GM12878 (cell line): ENCODE measurements around the gene TMEM201. TPM values are rescaled to one million over a fixed set of nuclear protein-coding genes. Genes with fewer than 3 reads are reported as not detected.
A peak's percentile ranks its signal among the peaks of the same experiment; 100 is the strongest.

Experiments used
- ATAC-seq: fragments of 200-7000 bp; cut with Tn5 transposase; 3 replicates; pipeline ENCODE4 v1.9.1; 2020; ENCODE audit warnings: mild to moderate bottlenecking, moderate library complexity
- BruUV-seq: library from RNA; stranded (reverse); fragments of 400-500 nt; replicated peaks from 2 replicates; lab custom pipeline; 2021; lab: Mats Ljungman, UMichigan
- CTCF ChIA-PET: fragments of 300-600 bp; sonication (Branson Sonifier 250); formaldehyde crosslinking; extraction: SDS; loops from one replicate; lab custom pipeline; 2021; ENCODE audit warnings: inconsistent platforms; lab: Yijun Ruan, JAX
- POLR2A ChIA-PET: fragments of 350-600 bp; formaldehyde crosslinking; extraction: SDS; loops from one replicate; lab custom pipeline; 2021; ENCODE audit warnings: inconsistent platforms; lab: Charles Lee
- RAD21 ChIA-PET: fragments of 300-600 bp; sonication (Branson Sonifier 250); formaldehyde crosslinking; loops from one replicate; lab custom pipeline; 2023; ENCODE audit warnings: antibody characterized with exemption; ENCODE audit not compliant: unreplicated experiment; lab: Charles Lee
- SMC1A ChIA-PET: fragments of 300-600 bp; sonication (Branson Sonifier 250); formaldehyde crosslinking; loops from one replicate; lab custom pipeline; 2023; ENCODE audit not compliant: unreplicated experiment, uncharacterized antibody; lab: Charles Lee
- DNase-seq: peaks from one replicate; pipeline ENCODE4 v3.0.0-alpha.2; 2011; ENCODE audit warnings: low read depth, low spot score
- FAIRE-seq: peaks from 3 replicates; lab custom pipeline; 2011; peaks lifted over from hg19 to GRCh38; lab: Jason Lieb, UNC
- H2AFZ ChIP-seq: 2 replicates; pipeline ENCODE4 v1.6.0; 2011; ENCODE audit warnings: low read depth, low read length, control low read depth; ENCODE audit not compliant: control insufficient read depth
- H3K27ac ChIP-seq: 2 replicates; pipeline ENCODE4 v1.5.1; 2011; ENCODE audit warnings: control low read depth; ENCODE audit not compliant: control insufficient read depth, insufficient read depth
- H3K27me3 ChIP-seq, 2 experiments: replicated peaks in 1 of 2; 2 replicates each; pipeline versions ENCODE4 v1.6.0 to v1.6.1; 2011; ENCODE audit warnings: low read length in 1 of 2; ENCODE audit not compliant: control insufficient read depth in 2 of 2, insufficient read depth in 2 of 2
- H3K36me3 ChIP-seq, 2 experiments: 2 replicates each; pipeline ENCODE4 v1.5.1; 2011; ENCODE audit warnings: low read length in 1 of 2; ENCODE audit not compliant: control insufficient read depth in 2 of 2, insufficient read depth in 2 of 2
- H3K4me1 ChIP-seq: 2 replicates; pipeline ENCODE4 v1.6.1; 2011; ENCODE audit warnings: mild to moderate bottlenecking, low read length, moderate library complexity, mixed read lengths; ENCODE audit not compliant: control insufficient read depth, insufficient read depth
- H3K4me2 ChIP-seq: 2 replicates; pipeline ENCODE4 v1.6.0; 2011; ENCODE audit warnings: control low read depth; ENCODE audit not compliant: control insufficient read depth, insufficient read depth
- H3K4me3 ChIP-seq: fragments of 200-600 bp; sonication (generic); 2 replicates; pipeline ENCODE4 v1.5.1; 2016
- H3K79me2 ChIP-seq: 2 replicates; pipeline ENCODE4 v1.6.0; 2011; ENCODE audit warnings: low read length; ENCODE audit not compliant: control insufficient read depth, insufficient read depth
- H3K9ac ChIP-seq: 2 replicates; pipeline ENCODE4 v1.8.0; 2011; ENCODE audit warnings: low read length, control low read depth, mixed read lengths; ENCODE audit not compliant: control insufficient read depth, insufficient read depth
- H3K9me3 ChIP-seq: replicated peaks from 3 replicates; pipeline ENCODE4 v1.5.1; 2011; ENCODE audit warnings: mild to moderate bottlenecking, low read length; ENCODE audit not compliant: control insufficient read depth, insufficient read depth
- H4K20me1 ChIP-seq: 2 replicates; pipeline ENCODE4 v1.6.0; 2011; ENCODE audit not compliant: control insufficient read depth, insufficient read depth
- BCL11A ChIP-seq: IDR thresholded peaks from 2 replicates; pipeline ENCODE4 v1.6.1; 2011; ENCODE audit warnings: low read depth, low read length
- CBFB ChIP-seq: IDR thresholded peaks from 2 replicates; pipeline ENCODE4 v1.6.1; 2016; ENCODE audit warnings: antibody characterized with exemption, low read depth
- CHD1 ChIP-seq: IDR thresholded peaks from 2 replicates; pipeline ENCODE4 v1.6.1; 2012; ENCODE audit warnings: low read depth, low read length, improper control_type of control experiment
- CHD4 ChIP-seq: fragments of 200-600 bp; sonication (generic); IDR thresholded peaks from 2 replicates; pipeline ENCODE4 v1.6.1; 2016; ENCODE audit warnings: mild to moderate bottlenecking
- EGR1 ChIP-seq, 2 experiments: IDR thresholded peaks; 1 replicate in 1 of 2; 2 replicates in 1 of 2; pipeline ENCODE4 v1.6.1; 2011 to 2012; ENCODE audit warnings: low read depth in 2 of 2, low read length in 2 of 2, borderline replicate concordance in 1 of 2, mild to moderate bottlenecking in 1 of 2, moderate library complexity in 1 of 2
- HCFC1 ChIP-seq: fragments of 150-350 bp; IDR thresholded peaks from 2 replicates; pipeline ENCODE4 v1.6.1; 2014; ENCODE audit warnings: low read length
- HDGF ChIP-seq: fragments of 450-650 bp; IDR thresholded peaks from 2 replicates; pipeline ENCODE4 v1.6.1; 2016; ENCODE audit warnings: antibody characterized with exemption
- IKZF1 ChIP-seq: fragments of 450-650 bp; conservative IDR thresholded peaks from 2 replicates; pipeline ENCODE4 v1.6.1; 2017; ENCODE audit warnings: antibody characterized with exemption, mild to moderate bottlenecking
- IKZF2 ChIP-seq, 2 experiments: fragments of 450-650 bp; IDR thresholded peaks; 2 replicates each; pipeline ENCODE4 v1.6.1; 2017; ENCODE audit warnings: mild to moderate bottlenecking in 2 of 2, moderate library complexity in 2 of 2
- POLR2A ChIP-seq: IDR thresholded peaks from 2 replicates; pipeline ENCODE4 v1.6.1; 2011; ENCODE audit warnings: low read depth, mild to moderate bottlenecking, low read length
- ZNF217 ChIP-seq: fragments of 450-650 bp; IDR thresholded peaks from 2 replicates; pipeline ENCODE4 v1.6.1; 2017; ENCODE audit warnings: antibody characterized with exemption, mild to moderate bottlenecking
- WGBS: methylation state at CpG from one replicate; pipeline ENCODE4 v1.1.6; 2016; ENCODE audit warnings: low lambda C conversion rate; ENCODE audit not compliant: insufficient replicate concordance, insufficient coverage; ENCODE audit errors: missing lambda C conversion rate; 5-methylcytosine and 5-hydroxymethylcytosine counted together
- in situ Hi-C: fragments of 300-500 bp; cut with MboI; formaldehyde crosslinking; loops from 9 replicates; pipeline ENCODE4 v1.14.3; 2018; ENCODE audit warnings: mixed read lengths
- intact Hi-C: fragments of 100-400 bp; cut with micrococcal nuclease; formaldehyde crosslinking; loops from one replicate; pipeline ENCODE4 v1.14.2; 2022; ENCODE audit not compliant: unreplicated experiment
- polyA plus RNA-seq, 11 experiments: library from polyadenylated mRNA; depleted of rRNA in 4 of 11; unstranded in 6 of 11; stranded (reverse) in 5 of 11; fragments of >200 nt; fragmentation: Nextera tagmentation in 4 of 11; fragmentation: Illumina TruSeq in 1 of 11; extraction: Ambion mirVana in 4 of 11; extraction: Trizol in 1 of 11; gene quantifications; 1 replicate in 1 of 11; 2 replicates in 10 of 11; pipeline versions ENCODE4 v1.2.1 to v1.2.3, GENCODE V29; 2011 to 2016; ENCODE audit warnings: inconsistent platforms in 2 of 11, missing spikeins in 2 of 11, low read depth in 1 of 11
- total RNA-seq, 4 experiments: library from RNA; depleted of rRNA in 3 of 4; stranded (reverse); fragments of >200 nt in 3 of 4; fragmentation: Illumina TruSeq in 1 of 4; extraction: Trizol in 1 of 4; gene quantifications; 2 replicates each; pipeline versions ENCODE4 v1.2.1 to v1.2.3, GENCODE V29; 2013 to 2021

Gene TMEM201
- total and polyA plus RNA-seq, 10 of the 15 experiments (the other 5 are each of a cell fraction or from before 2014, with no cell fraction given) = 0.13 to 26.6 (median 6.1) TPM

- H3K4me3 ChIP-seq = peak overlapping the region; percentile 86
- POLR2A ChIA-PET = interaction anchor here (0.6 to 11.0 kb wide), 9 partner anchors 12 to 119 kb away, joined by 3 to 284 read pairs (median 6); no protein-coding TSS in a partner anchor
- H3K9me3 ChIP-seq = no peaks in the 10 kb centered on the region
- no peak overlapping the region for H2AFZ ChIP-seq
- DNase-seq (no peak), ATAC-seq (peak; percentile 6), FAIRE-seq (no peak)
- no peaks in the 10 kb centered on the region for H4K20me1 ChIP-seq
- peaks cover 18% of the 10 kb centered on the region for H3K4me1 ChIP-seq
- H3K4me2 ChIP-seq = peak overlapping the region; percentile 90
- RAD21 ChIA-PET = interaction anchor here (0.6 to 10.4 kb wide), 9 partner anchors 9 to 287 kb away, joined by 3 to 336 read pairs (median 9); partner anchors contain the start of genes LZIC and NMNAT1
- H3K9ac ChIP-seq = peak overlapping the region; percentile 81
- H3K79me2 ChIP-seq = peaks cover 95% of the 10 kb centered on the region
- H3K27me3 ChIP-seq = no peaks in the 10 kb centered on the region
- H3K36me3 ChIP-seq = peaks cover 4 to 7% of the 10 kb centered on the region in 2 experiments; a peak in 2 of 4 replicates
- CTCF ChIA-PET = interaction anchor here (0.7 to 12.0 kb wide), 6 partner anchors 9 to 129 kb away, joined by 3 to 203 read pairs (median 4); no protein-coding TSS in a partner anchor
- TF ChIP-seq POLR2A = no peak
- TF ChIP-seq IKZF2 (IDR thresholded peaks at IDR 0.05) = peak in 1 of 2 experiments; percentile 37; a peak in 1 of 4 replicates
- TF ChIP-seq HDGF = peak; percentile 69; the same call in 1 of the 2 replicates
- TF ChIP-seq CHD4 = 0 out of 2 replicates have a peak, but pooled peaks have one; percentile 75
- TF ChIP-seq CHD1 = peak; percentile 46; the same call in 1 of the 2 replicates
- 0 out of 2 replicates have a peak, but pooled peaks have one; percentile 64 for TF ChIP-seq IKZF1
- 0 out of 2 replicates have a peak, but pooled peaks have one; percentile 4 for TF ChIP-seq BCL11A
- no peak for TF ChIP-seq CBFB
- peak in 1 of 2 experiments; percentile 53; a peak in 1 of 3 replicates for TF ChIP-seq EGR1 (IDR thresholded peaks at IDR 0.05; ENCODE audit: borderline replicate concordance in 1 of 2, low read depth in 2 of 2, low read length in 2 of 2)
- TF ChIP-seq HCFC1 = no peak
- TF ChIP-seq ZNF217 = 0 out of 2 replicates have a peak, but pooled peaks have one; percentile 27
- intact Hi-C loops = loop anchor here (1.0 to 2.0 kb wide), 2 partner anchors 27 to 33 kb away; no protein-coding TSS in a partner anchor
- SMC1A ChIA-PET = interaction anchor here (0.8 to 9.9 kb wide), 6 partner anchors 10 to 32 kb away, joined by 4 to 215 read pairs (median 5); no protein-coding TSS in a partner anchor
- in situ Hi-C loops = no loop called here
- WGBS = 34% methylated on average over 11 of the region's 11 CpGs
- BruUV-seq = no TSS peak
- H3K27ac ChIP-seq = peak overlapping the region; percentile 89
These were observed 67.1 kb downstream of the TMEM201 start for GRCh38 chr1:9655836-9656235.
